AG09309 (cell line): ENCODE data around the gene TMEM38B.
"Not testable (repeated sequence)": the region's sequence is repeated elsewhere in the genome, so short reads cannot be mapped to it uniquely, and the experiment has no call there.

Source experiments
- DNase-seq: peaks from one replicate; pipeline ENCODE4 v3.0.0-alpha.2; 2010; ENCODE audit warnings: low read depth
- H3K4me3 ChIP-seq: 2 replicates; pipeline ENCODE4 v1.5.1; 2011; ENCODE audit warnings: mild to moderate bottlenecking, low read depth, low read length, moderate library complexity; ENCODE audit not compliant: control insufficient read depth
- TF ChIP-seq, protein P1 (sequence below): IDR thresholded peaks from 2 replicates; pipeline ENCODE4 v1.5.1; 2011; ENCODE audit warnings: mild to moderate bottlenecking, low read depth, low read length, inconsistent platforms; ENCODE audit not compliant: insufficient read depth, control insufficient read depth; ENCODE audit errors: missing control alignments

TMEM38B gene

DNA sequence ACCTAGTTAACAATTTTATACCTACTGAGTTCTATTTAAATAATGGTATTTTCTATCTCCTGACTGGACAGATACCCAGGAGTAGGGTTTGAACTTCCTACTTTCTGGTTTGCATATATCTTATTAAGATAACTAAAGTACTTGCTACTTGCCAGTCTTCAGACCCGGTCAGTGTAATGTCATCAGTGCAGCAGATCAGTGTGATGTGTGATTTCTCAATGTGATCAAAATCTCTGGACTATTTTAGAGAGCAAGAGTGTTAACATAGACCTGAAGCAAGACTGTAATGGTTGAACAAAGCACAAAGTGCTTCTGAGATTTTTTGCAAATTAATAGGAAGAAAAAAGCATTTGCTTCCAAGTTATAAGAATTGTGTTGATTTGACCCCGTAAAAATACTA lies 6.8 kb downstream of the TMEM38B start:
- DNase-seq, result no peak
- TF ChIP-seq, protein P1, sequence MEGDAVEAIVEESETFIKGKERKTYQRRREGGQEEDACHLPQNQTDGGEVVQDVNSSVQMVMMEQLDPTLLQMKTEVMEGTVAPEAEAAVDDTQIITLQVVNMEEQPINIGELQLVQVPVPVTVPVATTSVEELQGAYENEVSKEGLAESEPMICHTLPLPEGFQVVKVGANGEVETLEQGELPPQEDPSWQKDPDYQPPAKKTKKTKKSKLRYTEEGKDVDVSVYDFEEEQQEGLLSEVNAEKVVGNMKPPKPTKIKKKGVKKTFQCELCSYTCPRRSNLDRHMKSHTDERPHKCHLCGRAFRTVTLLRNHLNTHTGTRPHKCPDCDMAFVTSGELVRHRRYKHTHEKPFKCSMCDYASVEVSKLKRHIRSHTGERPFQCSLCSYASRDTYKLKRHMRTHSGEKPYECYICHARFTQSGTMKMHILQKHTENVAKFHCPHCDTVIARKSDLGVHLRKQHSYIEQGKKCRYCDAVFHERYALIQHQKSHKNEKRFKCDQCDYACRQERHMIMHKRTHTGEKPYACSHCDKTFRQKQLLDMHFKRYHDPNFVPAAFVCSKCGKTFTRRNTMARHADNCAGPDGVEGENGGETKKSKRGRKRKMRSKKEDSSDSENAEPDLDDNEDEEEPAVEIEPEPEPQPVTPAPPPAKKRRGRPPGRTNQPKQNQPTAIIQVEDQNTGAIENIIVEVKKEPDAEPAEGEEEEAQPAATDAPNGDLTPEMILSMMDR, result no peak
- H3K4me3 ChIP-seq, result no peak overlapping the region

DNA sequence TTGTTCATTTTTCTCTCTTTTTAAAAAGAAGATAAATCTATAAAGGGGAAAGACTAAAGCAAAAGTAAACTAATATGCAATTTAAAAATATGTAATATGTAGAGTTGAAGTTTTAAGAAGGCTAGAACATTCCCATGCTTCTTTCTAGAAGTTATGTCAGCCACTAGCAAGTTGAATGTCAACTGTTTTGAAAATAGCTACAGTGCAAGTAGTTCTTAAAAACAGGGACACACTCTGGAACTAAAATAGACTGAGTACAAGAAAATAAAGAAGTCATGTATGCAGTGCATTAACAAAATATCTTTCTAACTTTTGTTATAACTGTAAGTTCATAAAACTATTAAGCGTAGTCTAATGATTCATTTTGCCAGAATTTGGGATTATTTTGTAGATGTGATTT lies 7.9 kb downstream of the TMEM38B start:
- no peak for DNase-seq
- TF ChIP-seq, protein P1, result no peak
- no peak overlapping the region for H3K4me3 ChIP-seq

DNA sequence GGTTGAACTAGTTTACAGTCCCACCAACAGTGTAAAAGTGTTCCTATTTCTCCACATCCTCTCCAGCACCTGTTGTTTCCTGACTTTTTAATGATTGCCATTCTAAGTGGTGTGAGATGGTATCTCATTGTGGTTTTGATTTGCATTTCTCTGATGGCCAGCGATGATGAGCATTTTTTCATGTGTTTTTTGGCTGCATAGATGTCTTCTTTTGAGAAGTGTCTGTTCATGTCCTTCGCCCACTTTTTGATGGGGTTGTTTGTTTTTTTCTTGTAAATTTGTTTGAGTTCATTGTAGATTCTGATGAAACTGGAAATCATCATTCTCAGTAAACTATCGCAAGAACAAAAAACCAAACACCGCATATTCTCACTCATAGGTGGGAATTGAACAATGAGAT lies 9.3 kb downstream of the TMEM38B start:
- DNase-seq, H3K4me3 ChIP-seq: not testable (repeated sequence)

DNA sequence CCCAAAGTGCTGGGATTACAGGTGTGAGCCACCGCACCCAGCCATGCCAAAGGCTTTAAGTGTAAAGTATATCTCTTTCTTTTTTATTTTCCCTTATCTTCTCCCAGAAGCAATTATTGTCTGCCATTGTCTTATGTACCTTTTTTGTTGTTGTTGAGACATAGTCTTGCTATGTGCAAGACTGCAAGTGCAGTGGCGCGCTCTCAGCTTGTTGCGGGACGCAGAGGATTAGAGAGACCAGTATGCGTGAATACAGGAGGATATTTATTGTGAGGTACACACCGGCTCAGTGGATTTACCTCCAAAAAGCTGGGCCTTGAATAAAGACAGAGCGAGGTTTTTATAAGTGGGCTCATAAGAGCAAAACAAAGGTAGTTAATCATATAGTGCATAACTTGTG lies 11.8 kb downstream of the TMEM38B start:
- no peak overlapping the region for H3K4me3 ChIP-seq
- DNase-seq, result no peak
- TF ChIP-seq, protein P1, result no peak

DNA sequence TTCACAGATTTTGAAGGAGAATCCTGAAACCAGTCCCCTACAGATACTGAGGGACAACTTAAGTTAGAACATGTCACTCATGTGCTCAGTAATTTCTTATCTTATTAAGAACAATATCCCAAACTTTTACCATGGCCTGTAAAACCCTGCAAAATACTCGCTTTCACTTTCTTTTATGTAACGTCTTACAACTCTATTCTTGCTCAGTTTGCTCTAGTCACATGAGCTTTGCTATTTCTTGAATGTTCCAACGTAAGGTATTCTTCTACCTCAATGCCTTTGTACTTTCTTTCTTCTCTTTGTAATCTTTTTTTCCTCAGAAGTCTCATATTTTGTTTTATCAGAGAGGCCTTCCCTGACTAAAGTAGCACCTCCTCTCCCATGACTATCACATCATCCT lies 14.1 kb downstream of the TMEM38B start:
- no peak overlapping the region for H3K4me3 ChIP-seq
- DNase-seq, result no peak
- TF ChIP-seq, protein P1, result no peak

DNA sequence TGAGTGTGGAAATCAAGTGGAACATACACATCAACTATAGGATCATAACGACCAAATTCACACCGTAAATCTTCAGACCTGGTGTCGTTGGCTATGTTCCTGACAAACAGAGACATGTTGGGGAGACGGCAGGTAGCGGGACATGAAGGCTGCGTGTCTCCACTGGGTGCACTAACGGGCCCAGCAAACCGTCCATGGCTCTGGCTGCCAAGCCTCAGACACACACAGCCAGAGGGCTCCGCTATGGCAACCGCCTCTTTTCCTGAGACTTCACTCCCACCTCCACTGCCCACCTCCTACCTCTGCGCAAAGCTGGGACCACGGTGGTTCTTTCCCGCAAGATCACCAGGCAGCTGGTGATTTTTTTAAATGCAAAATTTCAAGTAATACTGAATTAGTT lies 16.3 kb downstream of the TMEM38B start:
- TF ChIP-seq, protein P1, result no peak
- H3K4me3 ChIP-seq, result no peak overlapping the region
- no peak for DNase-seq

DNA sequence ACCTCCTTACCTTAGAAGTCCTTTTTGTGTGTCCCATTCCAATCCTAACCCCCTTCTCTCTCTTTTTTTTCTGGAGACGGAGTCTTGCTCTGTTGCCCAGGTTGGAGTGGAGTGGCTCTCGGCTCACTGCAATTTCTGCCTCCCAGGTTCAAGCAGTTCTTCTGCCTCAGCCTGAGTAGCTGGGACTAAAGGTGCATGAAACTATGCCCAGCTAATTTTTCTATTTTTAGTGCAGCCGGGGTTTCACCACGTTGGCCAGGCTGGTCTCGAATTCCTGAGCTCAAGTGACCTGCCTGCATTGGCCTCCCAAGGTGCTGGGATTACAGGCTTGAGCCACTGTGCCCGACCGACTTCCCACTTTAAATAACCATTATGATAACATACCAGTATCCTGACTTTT lies 17.5 kb downstream of the TMEM38B start:
- TF ChIP-seq, protein P1, result no peak
- no peak for DNase-seq
- H3K4me3 ChIP-seq, result no peak overlapping the region

DNA sequence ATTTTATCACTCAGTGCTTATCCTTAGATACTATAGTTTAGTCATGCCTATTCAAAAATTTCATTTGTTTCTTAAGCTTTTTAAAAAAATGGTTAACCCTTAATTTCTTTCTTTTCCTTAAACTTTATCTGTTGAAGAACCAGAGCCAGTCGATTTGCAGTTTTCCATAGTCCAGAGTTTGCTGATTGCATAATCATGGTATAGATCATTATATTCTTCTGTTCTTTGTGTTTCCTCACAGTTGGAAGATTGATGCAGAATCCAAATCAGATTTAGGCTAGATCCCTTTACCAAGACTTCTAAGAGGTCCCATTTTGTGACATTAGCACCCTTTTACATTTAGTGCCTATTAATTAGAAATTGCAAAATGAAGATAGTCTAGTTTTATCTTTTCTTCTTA lies 18.0 kb downstream of the TMEM38B start:
- DNase-seq, result no peak
- no peak overlapping the region for H3K4me3 ChIP-seq
- TF ChIP-seq, protein P1, result no peak
